HuH-7 (cell line): ENCODE results near the gene PIP.
A peak's percentile ranks its signal among the peaks of the same experiment; 100 is the strongest.
"Not testable (repeated sequence)": the region's sequence is repeated elsewhere in the genome, so short reads cannot be mapped to it uniquely, and the experiment has no call there.

Source experiments
- DNase-seq: peaks from one replicate; pipeline ENCODE4 v3.0.0; 2011; ENCODE audit warnings: low spot score

PIP gene

GRCh38 chr7:143131781-143132180 is at the start of gene PIP:
Gene PIP, plus strand, starts transcription at chr7:143132077. Its CDS starts 40 bp downstream, at chr7:143132117.
- DNase-seq, result no peak

- DNase-seq, result no peak
Measured at GRCh38 chr7:143085109-143085508, 46.8 kb upstream of the PIP start.

- not testable (repeated sequence) for DNase-seq
Measured at GRCh38 chr7:143085610-143086009, 46.3 kb upstream of the PIP start.

- not testable (repeated sequence) for DNase-seq
Measured at GRCh38 chr7:143088549-143089231, 43.2 kb upstream of the PIP start.

GRCh38 chr7:143096146-143096545 is 35.7 kb upstream of the PIP start:
- no peak for DNase-seq

GRCh38 chr7:143099579-143099978 is 32.3 kb upstream of the PIP start:
- DNase-seq, result not testable (repeated sequence)

- peak; percentile 10 for DNase-seq
Measured at GRCh38 chr7:143104759-143105158, 27.1 kb upstream of the PIP start.

- not testable (repeated sequence) for DNase-seq
Measured at GRCh38 chr7:143108019-143108418, 23.9 kb upstream of the PIP start.

- DNase-seq, result no peak
Measured at GRCh38 chr7:143117395-143117794, 14.5 kb upstream of the PIP start.

- DNase-seq, result no peak
Measured at GRCh38 chr7:143120691-143121405, 11.0 kb upstream of the PIP start.

GRCh38 chr7:143123326-143123725 is 8.6 kb upstream of the PIP start:
- DNase-seq, result not testable (repeated sequence)

- no peak for DNase-seq
Measured at GRCh38 chr7:143126146-143126545, 5.7 kb upstream of the PIP start.

GRCh38 chr7:143129051-143129450 is 2.8 kb upstream of the PIP start:
- no peak for DNase-seq

GRCh38 chr7:143129477-143129876 is 2.4 kb upstream of the PIP start:
- no peak for DNase-seq

GRCh38 chr7:143130541-143130940 is 1.3 kb upstream of the PIP start:
- DNase-seq, result no peak

GRCh38 chr7:143147070-143147469 is 15.2 kb downstream of the PIP start:
- no peak for DNase-seq

- no peak for DNase-seq
Measured at GRCh38 chr7:143148050-143148449, 16.2 kb downstream of the PIP start.

- no peak for DNase-seq
Measured at GRCh38 chr7:143148651-143149050, 16.8 kb downstream of the PIP start.

- DNase-seq, result not testable (repeated sequence)
Measured at GRCh38 chr7:143150696-143151095, 18.8 kb downstream of the PIP start.

- DNase-seq, result not testable (repeated sequence)
Measured at GRCh38 chr7:143158617-143159016, 26.7 kb downstream of the PIP start.

GRCh38 chr7:143171697-143172096 is 39.8 kb downstream of the PIP start:
- DNase-seq, result no peak

GRCh38 chr7:143172354-143172753 is 40.5 kb downstream of the PIP start:
- DNase-seq, result no peak

GRCh38 chr7:143176128-143176527 is 44.3 kb downstream of the PIP start:
- DNase-seq, result no peak
